Measurements from ENCODE around the gene AAMP.

AAMP gene

DNA sequence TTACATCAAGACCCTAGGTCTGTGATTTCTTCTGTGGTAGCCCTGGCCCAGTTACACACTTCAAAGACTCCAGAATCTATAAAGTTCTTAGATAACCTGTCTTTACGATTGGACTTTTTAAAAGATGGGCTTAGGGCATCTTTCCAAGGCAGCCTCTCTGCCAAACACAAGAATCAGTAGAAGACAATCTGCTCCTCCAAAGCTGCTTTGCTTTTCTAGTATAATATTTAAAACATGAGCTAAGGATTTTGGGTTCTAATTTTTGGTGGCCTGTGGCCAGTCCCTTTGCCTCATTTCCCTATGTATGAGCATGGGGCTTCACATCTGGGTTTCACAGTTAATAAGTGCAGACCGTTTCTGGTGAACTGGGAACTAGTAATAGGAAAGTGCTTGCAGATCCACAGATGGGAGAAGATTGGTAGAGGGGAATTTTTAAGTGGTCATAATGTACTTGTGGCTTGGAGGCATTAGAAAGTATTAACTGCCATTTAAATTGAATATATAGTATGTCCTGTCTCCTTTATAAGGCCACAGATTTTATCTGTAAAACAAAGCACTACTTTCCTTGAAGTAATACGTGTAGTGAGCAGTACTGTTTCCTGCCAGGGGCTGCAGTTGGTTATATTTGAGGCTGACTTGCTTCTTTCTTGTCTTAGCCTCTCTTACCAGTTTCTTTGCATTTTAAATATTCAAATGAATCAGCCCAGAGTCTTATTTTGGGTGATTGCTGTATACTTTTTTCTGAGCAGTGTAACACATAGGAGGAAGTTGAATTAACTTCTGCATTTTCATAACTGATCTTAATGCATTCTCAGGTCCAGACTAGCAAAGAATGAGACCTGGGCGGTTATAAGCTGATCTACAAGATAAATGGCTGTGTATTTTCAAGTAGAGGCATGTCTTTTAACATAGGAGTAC lies 51.4 kb downstream of the AAMP start:
- no peak for DNase-seq

- peak; percentile 9 for DNase-seq
These were observed 52.3 kb downstream of the AAMP start for GRCh38 chr2:218217360-218218267.

- peak; percentile 94 for DNase-seq
These were observed 53.1 kb downstream of the AAMP start, which contains the start of gene ARPC2 for GRCh38 chr2:218216674-218217359. ARPC2 (plus strand) TSS chr2:218217189; CDS start chr2:218217471, 282 bp downstream.

DNA sequence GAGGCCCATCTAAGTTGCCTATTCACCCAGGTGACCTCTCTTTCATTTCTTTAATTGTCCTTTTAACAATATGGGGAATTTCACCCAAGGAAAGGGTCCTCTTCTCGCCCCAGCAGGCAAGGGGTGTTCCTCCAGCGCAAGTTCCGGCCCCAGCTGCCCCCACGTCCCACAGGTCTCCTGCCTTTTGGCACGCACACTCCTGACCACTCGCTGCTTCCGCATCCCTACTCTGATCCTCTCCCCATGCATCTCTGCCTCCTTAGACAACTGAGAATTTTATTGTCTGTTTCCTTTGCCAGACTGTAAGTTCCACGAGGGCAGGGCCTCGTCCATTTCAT lies 53.6 kb downstream of the AAMP start:
- no peak for DNase-seq
